Activated gamma-delta T cell (primary cell): Measurements from ENCODE around the gene NSD2.
"Not testable (repeated sequence)": the region's sequence is repeated elsewhere in the genome, so short reads cannot be mapped to it uniquely, and the experiment has no call there.

Experiments used
- DNase-seq: peaks from one replicate; lab custom pipeline; 2025; lab: John Stamatoyannopoulos, UW

NSD2 gene

GRCh38 chr4:1985780-1986577 lies 114.8 kb downstream of the NSD2 start:
- DNase-seq = no peak

GRCh38 chr4:1986578-1987210 lies 115.5 kb downstream of the NSD2 start:
- no peak for DNase-seq

GRCh38 chr4:1987296-1987695 lies 116.1 kb downstream of the NSD2 start:
- DNase-seq = no peak

GRCh38 chr4:1987721-1988326 lies 116.6 kb downstream of the NSD2 start:
- DNase-seq = no peak

- no peak for DNase-seq
These were observed 117.1 kb downstream of the NSD2 start for GRCh38 chr4:1988327-1988724.

- DNase-seq = no peak
These were observed 118.5 kb downstream of the NSD2 start for GRCh38 chr4:1989533-1990347.

GRCh38 chr4:1990348-1990645 lies 119.1 kb downstream of the NSD2 start:
- no peak for DNase-seq

- no peak for DNase-seq
These were observed 119.5 kb downstream of the NSD2 start for GRCh38 chr4:1990676-1991075.

- no peak for DNase-seq
These were observed 119.9 kb downstream of the NSD2 start for GRCh38 chr4:1991087-1991486.

GRCh38 chr4:1991596-1992434 lies 120.6 kb downstream of the NSD2 start:
- DNase-seq = no peak

- no peak for DNase-seq
These were observed 121.4 kb downstream of the NSD2 start for GRCh38 chr4:1992468-1993168.

GRCh38 chr4:1993169-1993516 lies 122.0 kb downstream of the NSD2 start:
- DNase-seq = no peak

GRCh38 chr4:1993718-1994516 lies 122.7 kb downstream of the NSD2 start:
- not testable (repeated sequence) for DNase-seq

GRCh38 chr4:1994938-1995337 lies 123.7 kb downstream of the NSD2 start:
- DNase-seq = no peak

- no peak for DNase-seq
These were observed 125.8 kb downstream of the NSD2 start for GRCh38 chr4:1996866-1997611.

- DNase-seq = no peak
These were observed 126.5 kb downstream of the NSD2 start for GRCh38 chr4:1997712-1998111.

GRCh38 chr4:1998296-1998695 lies 127.1 kb downstream of the NSD2 start:
- no peak for DNase-seq

GRCh38 chr4:1999308-1999707 lies 128.1 kb downstream of the NSD2 start:
- DNase-seq = not testable (repeated sequence)

- not testable (repeated sequence) for DNase-seq
These were observed 132.2 kb downstream of the NSD2 start for GRCh38 chr4:2003361-2003760.
